ENCODE data around the gene GNB1L. TPM values are rescaled to one million over a fixed set of nuclear protein-coding genes. Genes with fewer than 3 reads are reported as not detected.

The GNB1L gene
- total RNA-seq, 1 experiment from 2014 or later, result 27.0 TPM

- ChIA-PET CTCF (no interaction called here), POLR2A (ENCODE audit: unreplicated experiment) (interaction anchor here (1.0 kb wide), 1 partner anchor 41 kb away, joined by 3 read pairs; no protein-coding TSS in a partner anchor)
- no peaks in the 10 kb centered on the region for H3K27me3 ChIP-seq (ENCODE audit: low read length)
- no peak for DNase-seq
- H2AFZ ChIP-seq (ENCODE audit: low read length), result no peak overlapping the region
- no TSS peak for BruUV-seq (replicated peaks)
- peak overlapping the region; percentile 80 for H3K4me2 ChIP-seq (ENCODE audit: low read length)
- no peaks in the 10 kb centered on the region for H3K36me3 ChIP-seq (ENCODE audit: low read depth, low read length)
- no peaks in the 10 kb centered on the region for H3K9me3 ChIP-seq (ENCODE audit: low read length)
- H3F3A ChIP-seq (ENCODE audit: low read length, unreplicated experiment), result peaks cover 3% of the 10 kb centered on the region
- intact Hi-C loops (cut with micrococcal nuclease), result no loop called here
- H4K20me1 ChIP-seq (ENCODE audit: low read length), result no peaks in the 10 kb centered on the region
- no peaks in the 10 kb centered on the region for H3K9me2 ChIP-seq (replicated peaks; ENCODE audit: low read length)
- H3K79me2 ChIP-seq (ENCODE audit: low read length), result no peaks in the 10 kb centered on the region
- ATAC-seq, result no peak
- no peak overlapping the region for H3K4me3 ChIP-seq (ENCODE audit: low read length)
- peak overlapping the region; percentile 94 for H3K27ac ChIP-seq (ENCODE audit: low read length)
- TF ChIP-seq EZH2 (IDR thresholded peaks at IDR 0.05; ENCODE audit: low read length, unreplicated experiment) (no peak), CTCF (conservative IDR thresholded peaks at IDR 0.05; ENCODE audit: low read depth, low read length) (no peak), EZH2phosphoT487 (IDR thresholded peaks at IDR 0.05; ENCODE audit: borderline replicate concordance, low read length) (no peak)
- H3K9ac ChIP-seq (ENCODE audit: low read length), result peak overlapping the region; percentile 55; the same call in 1 of the 2 replicates
- peaks cover 20% of the 10 kb centered on the region for H3K4me1 ChIP-seq (ENCODE audit: insufficient read depth, low read length)
These were observed 47.3 kb downstream of the GNB1L start for GRCh38 chr22:19807161-19807913.

- Histone ChIP-seq H3K9me2 (replicated peaks; ENCODE audit: low read length) (no peaks in the 10 kb centered on the region), H3K79me2 (ENCODE audit: low read length) (no peaks in the 10 kb centered on the region), H4K20me1 (ENCODE audit: low read length) (no peaks in the 10 kb centered on the region), H2AFZ (ENCODE audit: low read length) (peak overlapping the region; percentile 60; the same call in 1 of the 2 replicates), H3K4me1 (ENCODE audit: insufficient read depth, low read length) (peaks cover 20% of the 10 kb centered on the region), H3K27ac (ENCODE audit: low read length) (peak overlapping the region; percentile 94), H3K4me2 (ENCODE audit: low read length) (peak overlapping the region; percentile 80), H3K4me3 (ENCODE audit: low read length) (peak overlapping the region; percentile 35; the same call in 1 of the 2 replicates), H3K36me3 (ENCODE audit: low read depth, low read length) (no peaks in the 10 kb centered on the region), H3K9ac (ENCODE audit: low read length) (peak overlapping the region; percentile 55), H3F3A (ENCODE audit: low read length, unreplicated experiment) (peaks cover 3% of the 10 kb centered on the region), H3K9me3 (ENCODE audit: low read length) (no peaks in the 10 kb centered on the region), H3K27me3 (ENCODE audit: low read length) (no peaks in the 10 kb centered on the region)
- ChIA-PET CTCF (no interaction called here), POLR2A (ENCODE audit: unreplicated experiment) (interaction anchor here (1.0 kb wide), 1 partner anchor 42 kb away, joined by 3 read pairs; no protein-coding TSS in a partner anchor)
- intact Hi-C loops (cut with micrococcal nuclease), result no loop called here
- DNase-seq, result peak; percentile 95
- BruUV-seq (replicated peaks), result no TSS peak
- ATAC-seq, result peak; percentile 87
- TF ChIP-seq EZH2 (IDR thresholded peaks at IDR 0.05; ENCODE audit: low read length, unreplicated experiment), result no peak
- TF ChIP-seq CTCF (conservative IDR thresholded peaks at IDR 0.05; ENCODE audit: low read depth, low read length), result no peak
- peak; percentile 68 for TF ChIP-seq EZH2phosphoT487 (IDR thresholded peaks at IDR 0.05; ENCODE audit: borderline replicate concordance, low read length)
These were observed 48.2 kb downstream of the GNB1L start for GRCh38 chr22:19806213-19807160.
